SH-SY5Y (cell line): ENCODE data around the gene LTN1.

Experiments used
- GATA2 ChIP-seq: IDR thresholded peaks from 2 replicates; pipeline ENCODE4 v1.6.1; 2011; ENCODE audit warnings: mild to moderate bottlenecking, low read depth, low read length
- GATA3 ChIP-seq: IDR thresholded peaks from 2 replicates; pipeline ENCODE4 v1.6.1; 2011; ENCODE audit warnings: low read depth, mild to moderate bottlenecking, low read length, moderate library complexity

DNA sequence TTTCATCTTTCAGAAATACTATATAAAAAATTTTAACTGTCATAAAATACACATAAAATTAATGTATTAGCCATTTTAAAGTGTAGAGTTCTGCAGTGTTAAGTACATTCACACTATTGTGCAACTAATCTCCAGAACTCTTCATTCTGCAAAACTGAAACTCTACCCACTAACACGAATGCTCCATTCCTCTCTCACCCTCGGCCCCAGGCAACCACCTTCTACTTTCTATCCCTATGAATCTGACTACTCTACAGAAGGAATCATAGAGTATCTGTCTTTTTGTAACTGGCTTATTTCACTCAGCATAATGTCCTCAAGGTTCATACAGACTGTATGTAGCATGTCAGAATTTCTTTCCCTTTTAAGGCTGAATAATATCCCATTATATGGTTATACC lies 43.4 kb downstream of the LTN1 start:
- TF ChIP-seq GATA2, result no peak
- no peak for TF ChIP-seq GATA3
